Gastrocnemius medialis (tissue), 4 donors: ENCODE measurements around the gene OR13A1. TPM values are rescaled to one million over a fixed set of nuclear protein-coding genes. Genes with fewer than 3 reads are reported as not detected.
"Not testable (repeated sequence)": the region's sequence is repeated elsewhere in the genome, so short reads cannot be mapped to it uniquely, and the experiment has no call there.

Experiments used
- ATAC-seq, 2 donors: fragments of 150-250 bp; one replicate each; pipeline ENCODE4 v1.9.1; 2016
- DNase-seq, 2 donors: peaks; one replicate each; pipeline ENCODE4 v3.0.0-alpha.2; 2019
- H3K27ac ChIP-seq, 4 donors: fragments of 200-600 bp; sonication (generic); 1 replicate in 1 of 4; 2 replicates in 3 of 4; pipeline ENCODE4 v1.5.1; 2016 to 2018; ENCODE audit warnings: mild to moderate bottlenecking in 2 of 4, moderate library complexity in 1 of 4
- H3K27me3 ChIP-seq, 3 donors: fragments of 200-600 bp; sonication (generic) in 2 of 3; 1 replicate in 1 of 3; 2 replicates in 2 of 3; pipeline versions ENCODE4 v1.5.1 to v1.6.0; 2016 to 2019; ENCODE audit warnings: mild to moderate bottlenecking in 1 of 3, moderate library complexity in 1 of 3
- H3K36me3 ChIP-seq, 2 donors: fragments of 200-600 bp; sonication (generic) in 1 of 2; one replicate each; pipeline ENCODE4 v1.5.1; 2017 to 2018
- H3K4me1 ChIP-seq, 2 donors: fragments of 200-600 bp; sonication (generic) in 1 of 2; one replicate each; pipeline ENCODE4 v1.5.1; 2016 to 2017; ENCODE audit warnings: mild to moderate bottlenecking in 2 of 2
- H3K4me3 ChIP-seq, 4 donors: fragments of 200-600 bp; sonication (generic) in 3 of 4; 1 replicate in 1 of 4; 2 replicates in 3 of 4; pipeline ENCODE4 v1.5.1; 2016 to 2019; ENCODE audit warnings: mild to moderate bottlenecking in 2 of 4
- H3K9me3 ChIP-seq, 3 donors: fragments of 200-600 bp; sonication (generic) in 2 of 3; 1 replicate in 1 of 3; 2 replicates in 2 of 3; pipeline ENCODE4 v1.5.1; 2016 to 2019
- CTCF ChIP-seq, 5 experiments: fragments of 450-650 bp in 3 of 5; fragments of 200-600 bp in 2 of 5; sonication (generic) in 2 of 5; IDR thresholded peaks in 4 of 5; conservative IDR thresholded peaks in 1 of 5; 1 replicate in 4 of 5; 2 replicates in 1 of 5; pipeline ENCODE4 v1.5.1; 2016 to 2019; ENCODE audit warnings: antibody characterized with exemption in 5 of 5, mild to moderate bottlenecking in 3 of 5, moderate library complexity in 3 of 5
- POLR2A ChIP-seq, 2 donors: fragments of 450-650 bp; IDR thresholded peaks; one replicate each; pipeline ENCODE4 v1.6.1; 2017; ENCODE audit warnings: antibody characterized with exemption in 2 of 2, mild to moderate bottlenecking in 2 of 2, moderate library complexity in 2 of 2
- in situ Hi-C, 4 donors: fragments of 200-750 bp; cut with MboI; loops; one replicate each; pipeline versions ENCODE4 v1.15.0 to v1.8.0; 2017; ENCODE audit warnings: low sequenced_read_pairs in 4 of 4
- intact Hi-C: fragments of 100-400 bp; cut with DNase I; formaldehyde crosslinking; loops from one replicate; pipeline ENCODE4 v1.15.1; 2023; ENCODE audit warnings: low total_unique reads
- total RNA-seq, 4 donors: library from RNA; depleted of rRNA; stranded (reverse); fragments of >200 nt; gene quantifications; one replicate each; pipeline versions ENCODE4 v1.1.0 to v1.2.3, GENCODE V29; 2016

OR13A1 gene
- total RNA-seq, 4 donors from 2014 or later = not detected

GRCh38 chr10:45325116-45325515 is 9.7 kb upstream of the OR13A1 start:
- Histone ChIP-seq H3K27me3 (no peaks in the 10 kb centered on the region), H3K27ac (no peak overlapping the region), H3K4me1 (no peaks in the 10 kb centered on the region), H3K9me3 (no peaks in the 10 kb centered on the region), H3K4me3 (no peak overlapping the region), H3K36me3 (no peaks in the 10 kb centered on the region)
- intact Hi-C loops = no loop called here
- DNase-seq (no peak), ATAC-seq (no peak)
- TF ChIP-seq POLR2A (IDR thresholded peaks at IDR 0.05) = no peak
- TF ChIP-seq CTCF (IDR thresholded peaks at IDR 0.05 in 4 of 5, conservative IDR thresholded peaks at IDR 0.05 in 1 of 5) = no peak
- in situ Hi-C loops = no loop called here

DNA sequence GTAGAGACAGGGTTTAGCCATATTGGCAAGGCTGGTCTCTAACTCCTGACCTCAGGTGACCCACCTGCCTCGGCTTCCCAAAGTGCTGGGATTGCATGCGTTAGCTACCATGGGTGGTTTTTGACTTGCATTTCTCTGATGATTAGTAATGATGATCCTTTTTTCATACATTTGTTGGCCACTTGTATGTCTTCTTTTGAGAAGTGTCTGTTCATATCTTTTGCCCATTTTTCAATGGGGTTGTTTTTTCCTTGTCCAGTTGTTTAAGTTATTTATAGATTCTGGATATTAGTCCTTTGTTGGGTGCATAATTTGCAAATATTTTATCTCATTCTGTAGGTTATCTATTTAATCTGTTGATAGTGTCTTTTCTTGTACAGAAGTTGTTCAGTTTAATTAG is 4.3 kb upstream of the OR13A1 start:
- in situ Hi-C loops = no loop called here
- TF ChIP-seq CTCF (IDR thresholded peaks at IDR 0.05 in 4 of 5, conservative IDR thresholded peaks at IDR 0.05 in 1 of 5) = no peak
- TF ChIP-seq POLR2A (IDR thresholded peaks at IDR 0.05) = no peak
- no peaks in the 10 kb centered on the region for H3K4me1 ChIP-seq
- H3K9me3 ChIP-seq = no peaks in the 10 kb centered on the region
- DNase-seq = no peak
- no peaks in the 10 kb centered on the region for H3K27me3 ChIP-seq
- no peaks in the 10 kb centered on the region for H3K36me3 ChIP-seq
- no peak overlapping the region for H3K27ac ChIP-seq
- intact Hi-C loops = no loop called here
- H3K4me3 ChIP-seq = no peak overlapping the region
- ATAC-seq = no peak

DNA sequence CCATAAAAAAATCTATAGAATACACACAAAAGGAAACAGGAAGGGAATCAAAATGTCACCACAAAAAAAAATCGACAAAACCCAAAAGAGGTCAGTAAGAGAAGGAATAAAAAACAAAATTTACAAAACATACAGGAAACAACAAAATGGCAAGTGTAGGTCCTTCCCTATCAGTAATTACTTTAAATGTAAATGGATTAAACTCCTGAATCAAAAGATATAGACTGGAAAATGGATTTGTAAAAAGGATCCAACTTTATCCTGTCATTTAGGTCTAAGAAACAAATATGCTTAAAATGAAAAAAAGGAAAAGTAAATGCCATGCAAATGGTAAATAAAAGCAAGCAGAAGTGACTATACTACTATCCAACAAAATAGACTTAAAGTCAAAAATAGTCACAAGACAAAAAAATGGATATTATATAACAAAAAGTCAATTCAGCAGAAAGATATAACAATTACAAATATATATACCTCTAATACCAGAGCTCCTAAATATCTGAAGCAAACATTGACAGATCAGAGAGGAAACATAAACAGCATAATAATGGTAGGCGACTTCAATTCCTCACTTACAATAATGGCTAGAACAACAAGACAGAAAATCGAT is 2.0 kb downstream of the OR13A1 start:
- ATAC-seq (no peak), DNase-seq (no peak)
- Histone ChIP-seq H3K9me3 (no peaks in the 10 kb centered on the region), H3K27ac (no peak overlapping the region), H3K4me3 (no peak overlapping the region), H3K36me3 (no peaks in the 10 kb centered on the region), H3K4me1 (no peaks in the 10 kb centered on the region), H3K27me3 (no peaks in the 10 kb centered on the region)
- in situ Hi-C loops = no loop called here
- intact Hi-C loops = no loop called here
- TF ChIP-seq POLR2A (IDR thresholded peaks at IDR 0.05) (no peak), CTCF (IDR thresholded peaks at IDR 0.05 in 4 of 5, conservative IDR thresholded peaks at IDR 0.05 in 1 of 5) (no peak)

- no peaks in the 10 kb centered on the region for H3K27me3 ChIP-seq
- H3K4me3 ChIP-seq = no peak overlapping the region
- TF ChIP-seq CTCF (IDR thresholded peaks at IDR 0.05 in 4 of 5, conservative IDR thresholded peaks at IDR 0.05 in 1 of 5) (no peak), POLR2A (IDR thresholded peaks at IDR 0.05) (no peak)
- H3K4me1 ChIP-seq = no peaks in the 10 kb centered on the region
- no peaks in the 10 kb centered on the region for H3K9me3 ChIP-seq
- no peak overlapping the region for H3K27ac ChIP-seq
- no peak for ATAC-seq
- DNase-seq = no peak
- intact Hi-C loops = no loop called here
- in situ Hi-C loops = no loop called here
- no peaks in the 10 kb centered on the region for H3K36me3 ChIP-seq
Measured at GRCh38 chr10:45308707-45309106, 6.7 kb downstream of the OR13A1 start.

GRCh38 chr10:45302573-45302972 is 12.8 kb downstream of the OR13A1 start:
- no peak for DNase-seq
- no peak for ATAC-seq
- intact Hi-C loops = no loop called here
- H3K4me3 ChIP-seq = no peak overlapping the region
- no peaks in the 10 kb centered on the region for H3K36me3 ChIP-seq
- no peaks in the 10 kb centered on the region for H3K27me3 ChIP-seq
- in situ Hi-C loops = no loop called here
- H3K4me1 ChIP-seq = no peaks in the 10 kb centered on the region
- TF ChIP-seq CTCF (IDR thresholded peaks at IDR 0.05 in 4 of 5, conservative IDR thresholded peaks at IDR 0.05 in 1 of 5) (no peak), POLR2A (IDR thresholded peaks at IDR 0.05) (no peak)
- no peak overlapping the region for H3K27ac ChIP-seq
- H3K9me3 ChIP-seq = no peaks in the 10 kb centered on the region

GRCh38 chr10:45298341-45298955 is 17.0 kb downstream of the OR13A1 start:
- H3K4me3 ChIP-seq = not testable (repeated sequence)

More at GRCh38 chr10:45298341-45298955, 17.0 kb downstream of the OR13A1 start:
- H3K36me3 ChIP-seq, in situ Hi-C loops, H3K9me3 ChIP-seq, H3K4me1 ChIP-seq, ATAC-seq, H3K27me3 ChIP-seq, H3K27ac ChIP-seq, DNase-seq, intact Hi-C loops: not testable (repeated sequence)
